Astrocyte (in vitro differentiated cells and primary cell): Measurements from ENCODE around the gene MST1. TPM values are rescaled to one million over a fixed set of nuclear protein-coding genes. Genes with fewer than 3 reads are reported as not detected.
A peak's percentile ranks its signal among the peaks of the same experiment; 100 is the strongest.

ENCODE experiments used
- DNase-seq: peaks from one replicate; pipeline ENCODE4 v3.0.0-alpha.2; 2010; ENCODE audit warnings: low read depth
- FAIRE-seq: peaks from 2 replicates; lab custom pipeline; 2011; peaks lifted over from hg19 to GRCh38; lab: Jason Lieb, UNC
- H2AFZ ChIP-seq: 2 replicates; pipeline ENCODE4 v1.6.0; 2012; ENCODE audit warnings: low read depth, low read length, inconsistent platforms
- H3K27ac ChIP-seq: 2 replicates; pipeline ENCODE4 v1.5.1; 2011; ENCODE audit warnings: low read depth, low read length, inconsistent platforms
- H3K27me3 ChIP-seq: 2 replicates; pipeline ENCODE4 v1.6.0; 2011; ENCODE audit warnings: low read length, inconsistent platforms; ENCODE audit not compliant: insufficient read depth
- H3K36me3 ChIP-seq: 2 replicates; pipeline ENCODE4 v1.5.1; 2011; ENCODE audit warnings: low read length, inconsistent platforms; ENCODE audit not compliant: insufficient read depth
- H3K4me1 ChIP-seq: 2 replicates; pipeline ENCODE4 v1.5.1; 2011; ENCODE audit warnings: low read length, inconsistent platforms; ENCODE audit not compliant: insufficient read depth
- H3K4me2 ChIP-seq: 2 replicates; pipeline ENCODE4 v1.6.0; 2012; ENCODE audit warnings: low read length, inconsistent platforms
- H3K4me3 ChIP-seq: 2 replicates; pipeline ENCODE4 v1.5.1; 2011; ENCODE audit warnings: low read depth, mild to moderate bottlenecking, low read length, inconsistent platforms; ENCODE audit not compliant: insufficient read depth
- H3K79me2 ChIP-seq: 2 replicates; pipeline ENCODE4 v1.6.0; 2012; ENCODE audit warnings: mild to moderate bottlenecking, low read length, inconsistent platforms; ENCODE audit not compliant: insufficient read depth
- H3K9ac ChIP-seq: 2 replicates; pipeline ENCODE4 v1.6.0; 2012; ENCODE audit warnings: mild to moderate bottlenecking, low read length, inconsistent platforms
- H3K9me3 ChIP-seq: 2 replicates; pipeline ENCODE4 v1.5.1; 2012; ENCODE audit warnings: low read depth, mild to moderate bottlenecking, low read length, inconsistent platforms; ENCODE audit not compliant: insufficient read depth
- H4K20me1 ChIP-seq: 2 replicates; pipeline ENCODE4 v1.6.0; 2012; ENCODE audit warnings: low read length, inconsistent platforms; ENCODE audit not compliant: insufficient read depth
- H3K27ac Mint-ChIP-seq: one replicate; pipeline ENCODE4 v1.8.0; 2021; ENCODE audit warnings: mild to moderate bottlenecking, mixed read lengths; ENCODE audit not compliant: unreplicated experiment
- H3K27me3 Mint-ChIP-seq: one replicate; pipeline ENCODE4 v1.8.0; 2021; ENCODE audit warnings: low read depth, mixed read lengths; ENCODE audit not compliant: unreplicated experiment
- H3K36me3 Mint-ChIP-seq: one replicate; pipeline ENCODE4 v1.8.0; 2021; ENCODE audit warnings: low read depth, mixed read lengths; ENCODE audit not compliant: unreplicated experiment
- H3K4me1 Mint-ChIP-seq: one replicate; pipeline ENCODE4 v1.8.0; 2021; ENCODE audit warnings: low read depth, mixed read lengths; ENCODE audit not compliant: unreplicated experiment
- H3K4me3 Mint-ChIP-seq: one replicate; pipeline ENCODE4 v1.8.0; 2021; ENCODE audit warnings: mild to moderate bottlenecking, moderate library complexity, mixed read lengths; ENCODE audit not compliant: unreplicated experiment
- H3K9me3 Mint-ChIP-seq: one replicate; pipeline ENCODE4 v1.8.0; 2021; ENCODE audit warnings: mild to moderate bottlenecking, mixed read lengths; ENCODE audit not compliant: unreplicated experiment
- EZH2 ChIP-seq: IDR thresholded peaks from 2 replicates; pipeline ENCODE4 v1.6.1; 2012; ENCODE audit warnings: mild to moderate bottlenecking, low read length, inconsistent platforms; ENCODE audit not compliant: insufficient read depth
- total RNA-seq: library from RNA; stranded (reverse); gene quantifications from 2 replicates; pipeline ENCODE4 v1.2.1, GENCODE V29; 2021
- TF ChIP-seq, protein P1 (sequence below): IDR thresholded peaks from 2 replicates; pipeline ENCODE4 v1.5.1; 2011; ENCODE audit warnings: low read depth, mild to moderate bottlenecking, inconsistent platforms, low read length, moderate library complexity; ENCODE audit not compliant: insufficient read depth

MST1 gene
- total RNA-seq, 1 donor from 2014 or later: 9.3 TPM

DNA sequence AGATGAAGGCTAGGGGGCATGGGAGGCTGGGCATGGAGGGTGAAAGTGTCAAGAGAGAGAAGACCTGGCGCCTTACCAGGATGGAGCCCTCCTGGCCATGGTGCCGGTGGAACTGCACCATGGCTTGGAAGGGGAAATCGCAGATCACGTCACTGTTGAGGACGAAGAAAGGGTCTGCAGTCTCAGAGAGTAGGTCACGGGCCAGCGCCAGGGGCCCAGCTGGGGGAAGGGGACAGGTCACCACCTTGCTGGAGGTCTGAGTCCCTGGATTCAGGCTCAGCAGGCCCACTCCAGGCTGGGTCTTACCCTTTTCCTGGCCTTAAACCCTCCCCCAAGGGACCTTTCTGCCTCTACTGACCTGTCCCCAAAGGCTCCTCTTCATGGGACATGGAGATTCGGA is 33.6 kb upstream of the MST1 start:
- H3K4me2 ChIP-seq: peak overlapping the region; percentile 86
- H3K9me3 ChIP-seq: no peaks in the 10 kb centered on the region
- peak overlapping the region; percentile 88 for H3K27ac ChIP-seq
- H3K9ac ChIP-seq: peak overlapping the region; percentile 99
- DNase-seq (no peak), FAIRE-seq (no peak)
- H3K4me1 Mint-ChIP-seq: peaks cover 10% of the 10 kb centered on the region
- peaks cover 11% of the 10 kb centered on the region for H3K36me3 ChIP-seq
- H3K36me3 Mint-ChIP-seq: peaks cover 6% of the 10 kb centered on the region
- H3K27me3 Mint-ChIP-seq: no peaks in the 10 kb centered on the region
- peaks cover 26% of the 10 kb centered on the region for H3K4me1 ChIP-seq
- peaks cover 33% of the 10 kb centered on the region for H3K79me2 ChIP-seq
- peak overlapping the region; percentile 97 for H3K4me3 ChIP-seq
- peaks cover 40% of the 10 kb centered on the region for H4K20me1 ChIP-seq
- H3K9me3 Mint-ChIP-seq: peaks cover 3% of the 10 kb centered on the region
- no peak for TF ChIP-seq EZH2
- TF ChIP-seq, protein P1, sequence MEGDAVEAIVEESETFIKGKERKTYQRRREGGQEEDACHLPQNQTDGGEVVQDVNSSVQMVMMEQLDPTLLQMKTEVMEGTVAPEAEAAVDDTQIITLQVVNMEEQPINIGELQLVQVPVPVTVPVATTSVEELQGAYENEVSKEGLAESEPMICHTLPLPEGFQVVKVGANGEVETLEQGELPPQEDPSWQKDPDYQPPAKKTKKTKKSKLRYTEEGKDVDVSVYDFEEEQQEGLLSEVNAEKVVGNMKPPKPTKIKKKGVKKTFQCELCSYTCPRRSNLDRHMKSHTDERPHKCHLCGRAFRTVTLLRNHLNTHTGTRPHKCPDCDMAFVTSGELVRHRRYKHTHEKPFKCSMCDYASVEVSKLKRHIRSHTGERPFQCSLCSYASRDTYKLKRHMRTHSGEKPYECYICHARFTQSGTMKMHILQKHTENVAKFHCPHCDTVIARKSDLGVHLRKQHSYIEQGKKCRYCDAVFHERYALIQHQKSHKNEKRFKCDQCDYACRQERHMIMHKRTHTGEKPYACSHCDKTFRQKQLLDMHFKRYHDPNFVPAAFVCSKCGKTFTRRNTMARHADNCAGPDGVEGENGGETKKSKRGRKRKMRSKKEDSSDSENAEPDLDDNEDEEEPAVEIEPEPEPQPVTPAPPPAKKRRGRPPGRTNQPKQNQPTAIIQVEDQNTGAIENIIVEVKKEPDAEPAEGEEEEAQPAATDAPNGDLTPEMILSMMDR: no peak
- H3K27ac Mint-ChIP-seq: peak overlapping the region; percentile 94
- no peak overlapping the region for H2AFZ ChIP-seq
- H3K27me3 ChIP-seq: no peaks in the 10 kb centered on the region
- peak overlapping the region; percentile 94 for H3K4me3 Mint-ChIP-seq

DNA sequence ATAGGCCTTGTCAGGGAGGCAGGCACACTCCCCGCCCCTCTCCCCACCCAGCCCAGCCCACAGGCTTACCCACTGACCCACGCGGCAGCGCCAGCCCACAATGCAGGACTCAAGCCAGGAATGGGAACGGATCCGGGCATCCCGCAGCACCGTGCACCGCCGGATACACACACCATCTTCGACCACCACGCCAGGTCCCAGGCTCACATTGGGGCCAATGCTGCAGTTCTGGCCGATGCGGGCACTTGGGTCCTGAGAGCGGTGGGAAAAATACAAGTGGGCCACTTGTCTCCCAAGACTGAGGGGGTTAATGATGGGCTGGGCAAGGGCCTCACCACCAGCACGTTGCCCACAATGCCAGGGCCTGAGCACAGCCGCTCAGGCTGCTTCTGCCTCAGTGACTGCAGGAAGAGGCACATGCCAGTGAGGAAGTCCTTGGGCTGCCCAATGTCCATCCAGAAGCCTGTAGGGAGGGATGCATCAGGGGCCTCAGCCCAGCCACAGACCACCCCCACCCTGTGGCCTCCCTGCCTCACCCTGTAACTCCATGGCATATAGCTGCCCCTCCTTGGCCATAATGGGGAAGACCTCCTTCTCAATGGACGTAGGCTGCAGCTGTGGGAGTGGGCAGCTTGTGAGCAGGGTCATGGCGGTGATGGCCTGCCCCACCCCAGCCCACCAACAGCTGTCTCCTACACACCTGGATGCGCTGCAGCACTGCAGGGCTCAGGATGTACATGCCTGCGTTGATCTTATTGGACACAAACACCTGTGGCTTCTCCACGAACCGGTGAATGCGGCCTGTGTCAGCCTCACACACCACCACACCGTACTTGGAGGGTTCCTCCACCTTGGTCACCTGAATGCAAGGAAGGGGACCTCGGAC is 32.9 kb upstream of the MST1 start:
- Histone ChIP-seq H3K9ac (peak overlapping the region; percentile 99), H4K20me1 (peaks cover 44% of the 10 kb centered on the region), H3K79me2 (peaks cover 33% of the 10 kb centered on the region), H3K27me3 (no peaks in the 10 kb centered on the region), H2AFZ (no peak overlapping the region), H3K4me1 (peaks cover 26% of the 10 kb centered on the region), H3K36me3 (peaks cover 6% of the 10 kb centered on the region), H3K9me3 (no peaks in the 10 kb centered on the region), H3K4me3 (peak overlapping the region; percentile 97), H3K4me2 (peak overlapping the region; percentile 86), H3K27ac (no peak overlapping the region)
- Mint-ChIP-seq H3K4me1 (peaks cover 10% of the 10 kb centered on the region), H3K27me3 (no peaks in the 10 kb centered on the region), H3K4me3 (peak overlapping the region; percentile 94), H3K36me3 (peaks cover 6% of the 10 kb centered on the region), H3K9me3 (peaks cover 3% of the 10 kb centered on the region), H3K27ac (peak overlapping the region; percentile 77)
- FAIRE-seq: no peak
- TF ChIP-seq, protein P1: no peak
- TF ChIP-seq EZH2: no peak
- DNase-seq: no peak

DNA sequence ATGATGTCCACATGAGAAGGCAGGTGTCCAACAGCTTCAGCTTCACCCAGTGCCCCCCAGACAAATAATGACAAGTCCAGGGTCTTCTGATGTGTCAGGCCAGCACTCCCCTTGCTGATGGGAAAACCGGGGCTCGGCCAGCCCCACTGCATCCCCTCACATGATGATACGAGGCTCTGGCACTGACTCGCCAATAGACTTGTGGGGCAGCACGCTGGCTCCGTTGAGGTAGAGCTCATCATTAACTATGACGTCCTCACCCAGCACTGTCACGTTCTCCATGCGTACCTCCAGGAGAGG is 32.3 kb upstream of the MST1 start:
- H4K20me1 ChIP-seq: peaks cover 48% of the 10 kb centered on the region
- no peak overlapping the region for H3K27ac ChIP-seq
- Mint-ChIP-seq H3K36me3 (peaks cover 6% of the 10 kb centered on the region), H3K9me3 (peaks cover 3% of the 10 kb centered on the region), H3K27ac (no peak overlapping the region), H3K4me1 (peaks cover 10% of the 10 kb centered on the region), H3K4me3 (peak overlapping the region; percentile 62), H3K27me3 (no peaks in the 10 kb centered on the region)
- peaks cover 26% of the 10 kb centered on the region for H3K4me1 ChIP-seq
- no peak overlapping the region for H3K9ac ChIP-seq
- no peak for DNase-seq
- peaks cover 3% of the 10 kb centered on the region for H3K36me3 ChIP-seq
- no peak overlapping the region for H2AFZ ChIP-seq
- no peak for TF ChIP-seq EZH2
- TF ChIP-seq, protein P1: no peak
- H3K27me3 ChIP-seq: no peaks in the 10 kb centered on the region
- no peak overlapping the region for H3K4me2 ChIP-seq
- H3K4me3 ChIP-seq: no peak overlapping the region
- no peak for FAIRE-seq
- peaks cover 33% of the 10 kb centered on the region for H3K79me2 ChIP-seq
- H3K9me3 ChIP-seq: no peaks in the 10 kb centered on the region
